Activated CD8-positive, alpha-beta memory T cell treated with anti-CD3 and anti-CD28 coated beads, Interleukin-2, amount 50 U/mL, for 1 hour (primary cell): ENCODE results near the gene VIPR2.
"Not testable (repeated sequence)": the region's sequence is repeated elsewhere in the genome, so short reads cannot be mapped to it uniquely, and the experiment has no call there.

Experiments used
- DNase-seq: peaks from one replicate; pipeline ENCODE4 v3.0.0-alpha.2; 2020; ENCODE audit errors: extremely low read depth

Gene VIPR2

GRCh38 chr7:159105832-159106811 lies 38.5 kb downstream of the VIPR2 start:
- no peak for DNase-seq

- DNase-seq: no peak
Observed at GRCh38 chr7:159105066-159105780, 39.4 kb downstream of the VIPR2 start.

DNA sequence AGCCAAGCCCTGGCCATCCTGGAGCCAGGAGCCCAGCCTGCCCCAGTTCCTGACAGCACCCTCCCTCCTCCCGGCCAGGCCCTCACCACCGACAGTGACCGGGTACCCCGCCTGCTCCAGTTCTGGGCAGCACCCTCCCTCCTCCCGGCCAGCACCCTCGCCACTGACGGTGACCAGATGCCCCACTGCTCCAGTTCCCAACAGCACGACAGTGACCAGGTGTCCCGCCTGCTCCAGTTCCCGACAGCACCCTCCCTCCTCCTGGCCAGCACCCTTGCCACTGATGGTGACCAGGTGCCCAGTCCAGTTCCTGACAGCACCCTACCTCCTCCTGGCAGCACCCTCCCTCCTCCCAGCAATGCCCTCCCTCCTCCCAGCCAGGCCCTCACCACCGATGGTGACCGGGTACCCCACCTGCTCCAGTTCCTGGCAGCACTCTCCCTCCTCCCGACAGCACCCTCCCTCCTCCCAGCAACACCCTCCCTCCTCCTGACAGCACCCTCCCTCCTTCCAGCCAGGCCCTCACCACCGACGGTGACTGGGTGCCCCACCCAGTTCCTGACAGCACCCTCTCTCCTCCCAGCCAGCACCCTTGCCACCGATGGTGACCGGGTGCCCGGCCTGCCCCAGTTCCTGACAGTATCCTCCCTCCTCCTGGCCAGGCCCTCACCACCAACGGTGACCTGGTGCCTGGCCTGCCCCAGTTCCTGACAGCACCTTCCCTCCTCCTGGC lies 40.3 kb downstream of the VIPR2 start:
- DNase-seq: no peak

DNA sequence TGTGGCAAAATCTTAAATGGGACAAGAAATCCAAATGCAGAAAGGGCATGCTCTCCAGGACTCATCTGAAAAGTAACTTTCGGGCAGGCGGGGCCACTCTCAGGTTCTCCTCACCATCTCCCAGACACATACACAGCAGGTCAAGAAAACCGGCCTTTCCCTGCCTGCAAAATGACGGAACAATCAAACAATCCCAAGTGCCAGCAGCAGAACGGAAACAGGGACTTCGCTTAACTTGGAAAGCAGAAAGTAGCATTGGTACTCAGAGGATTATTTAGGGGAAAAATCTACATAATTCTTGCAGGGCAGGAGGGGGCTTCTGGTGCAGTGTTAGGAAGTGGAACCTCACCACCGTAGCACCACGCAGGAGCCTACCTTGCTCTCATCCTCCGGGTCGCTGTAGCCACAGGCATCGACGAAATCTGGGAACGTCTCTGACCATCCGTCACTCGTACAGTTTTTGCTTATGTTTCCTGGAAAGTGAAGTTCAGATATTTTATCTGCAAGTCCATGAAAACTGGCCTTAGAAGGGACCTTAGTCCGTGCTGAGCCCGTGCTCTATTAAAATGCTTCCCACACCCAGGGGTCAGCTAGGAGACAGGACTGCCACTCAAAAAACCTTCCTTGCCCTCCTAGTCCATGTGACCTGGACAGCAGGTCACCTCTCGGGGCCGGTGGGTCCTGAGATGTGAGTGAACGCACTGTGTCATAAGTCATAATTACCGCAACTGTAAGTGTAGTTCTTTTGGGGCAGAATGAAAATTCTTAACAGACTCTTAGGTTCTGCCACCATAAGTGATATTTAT lies 41.1 kb downstream of the VIPR2 start:
- no peak for DNase-seq

DNA sequence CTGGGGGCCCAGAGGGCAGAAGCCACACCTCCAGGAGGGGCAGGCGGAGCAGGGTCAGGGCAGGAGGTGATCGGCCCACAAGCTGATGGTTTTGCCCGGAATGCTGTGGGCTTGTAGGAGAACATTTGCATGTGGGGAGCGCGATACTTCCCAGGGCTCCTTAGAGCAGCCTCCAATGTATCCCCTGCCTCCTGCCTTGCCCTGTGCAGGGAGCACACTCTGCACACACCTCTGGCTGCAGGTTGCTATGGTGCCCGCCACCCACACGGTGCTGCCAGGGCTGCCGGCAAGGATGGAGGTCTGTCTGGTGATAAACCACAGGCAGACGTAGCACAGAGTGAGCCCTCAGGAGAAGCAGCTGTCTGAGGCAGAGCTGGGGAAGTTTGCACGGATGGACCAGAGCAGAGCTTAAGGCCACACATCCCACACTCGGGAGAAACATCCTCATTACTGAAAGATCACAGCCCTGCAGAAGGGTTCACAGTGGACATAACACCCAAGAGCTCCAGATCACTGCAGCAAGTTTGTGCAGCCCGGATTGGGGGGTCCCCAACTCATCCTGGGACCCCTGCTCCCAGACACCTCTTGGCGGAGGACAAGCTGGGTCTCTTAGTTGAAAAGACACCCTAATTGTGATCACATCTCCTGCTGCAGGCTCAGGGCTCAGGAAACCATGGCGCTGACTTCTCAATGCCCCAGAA lies 41.8 kb downstream of the VIPR2 start:
- no peak for DNase-seq

- not testable (repeated sequence) for DNase-seq
Observed at GRCh38 chr7:159101661-159102091, 43.0 kb downstream of the VIPR2 start.

DNA sequence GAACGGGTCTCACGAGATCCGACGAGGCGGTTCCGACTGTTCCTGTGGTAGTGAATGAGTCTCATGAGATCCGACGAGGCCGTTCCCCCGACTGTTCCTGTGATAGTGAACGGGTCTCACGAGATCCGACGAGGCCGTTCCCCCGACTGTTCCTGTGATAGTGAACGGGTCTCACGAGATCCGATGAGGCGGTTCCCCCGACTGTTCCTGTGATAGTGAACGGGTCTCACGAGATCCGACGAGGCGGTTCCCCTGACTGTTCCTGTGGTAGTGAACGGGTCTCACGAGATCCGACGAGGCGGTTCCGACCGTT lies 43.6 kb downstream of the VIPR2 start:
- DNase-seq: not testable (repeated sequence)

DNA sequence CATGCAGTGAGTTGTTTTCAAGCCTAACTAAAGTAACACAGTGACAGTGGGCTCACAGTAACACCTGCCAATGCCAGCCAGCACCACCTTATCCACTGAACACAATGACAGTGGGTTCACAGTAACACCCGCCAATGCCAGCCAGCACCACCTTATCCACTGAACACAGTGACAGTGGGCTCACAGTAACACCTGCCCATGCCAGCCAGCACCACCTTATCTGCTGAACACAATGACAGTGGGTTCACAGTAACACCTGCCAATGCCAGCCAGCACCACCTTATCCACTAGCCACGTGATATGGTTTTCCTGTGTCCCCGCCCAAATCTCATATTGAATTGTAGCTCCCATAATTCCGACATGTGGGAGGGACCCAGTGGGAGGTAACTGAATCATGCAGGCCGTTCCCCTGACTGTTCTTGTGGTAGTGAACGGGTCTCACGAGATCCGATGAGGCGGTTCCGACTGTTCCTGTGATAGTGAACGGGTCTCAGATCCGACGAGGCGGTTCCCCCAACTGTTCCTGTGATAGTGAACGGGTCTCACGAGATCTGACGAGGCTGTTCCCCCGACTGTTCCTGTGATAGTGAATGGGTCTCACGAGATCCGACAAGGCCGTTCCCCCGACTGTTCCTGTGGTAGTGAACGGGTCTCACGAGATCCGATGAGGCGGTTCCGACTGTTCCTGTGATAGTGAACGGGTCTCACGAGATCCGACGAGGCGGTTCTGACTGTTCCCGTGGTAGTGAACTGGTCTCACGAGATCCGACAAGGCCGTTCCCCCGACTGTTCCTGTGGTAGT lies 44.2 kb downstream of the VIPR2 start:
- not testable (repeated sequence) for DNase-seq

GRCh38 chr7:159099711-159100231 lies 44.9 kb downstream of the VIPR2 start:
- no peak for DNase-seq

GRCh38 chr7:159098811-159099655 lies 45.6 kb downstream of the VIPR2 start:
- no peak for DNase-seq

- no peak for DNase-seq
Observed at GRCh38 chr7:159098424-159098786, 46.3 kb downstream of the VIPR2 start.

DNA sequence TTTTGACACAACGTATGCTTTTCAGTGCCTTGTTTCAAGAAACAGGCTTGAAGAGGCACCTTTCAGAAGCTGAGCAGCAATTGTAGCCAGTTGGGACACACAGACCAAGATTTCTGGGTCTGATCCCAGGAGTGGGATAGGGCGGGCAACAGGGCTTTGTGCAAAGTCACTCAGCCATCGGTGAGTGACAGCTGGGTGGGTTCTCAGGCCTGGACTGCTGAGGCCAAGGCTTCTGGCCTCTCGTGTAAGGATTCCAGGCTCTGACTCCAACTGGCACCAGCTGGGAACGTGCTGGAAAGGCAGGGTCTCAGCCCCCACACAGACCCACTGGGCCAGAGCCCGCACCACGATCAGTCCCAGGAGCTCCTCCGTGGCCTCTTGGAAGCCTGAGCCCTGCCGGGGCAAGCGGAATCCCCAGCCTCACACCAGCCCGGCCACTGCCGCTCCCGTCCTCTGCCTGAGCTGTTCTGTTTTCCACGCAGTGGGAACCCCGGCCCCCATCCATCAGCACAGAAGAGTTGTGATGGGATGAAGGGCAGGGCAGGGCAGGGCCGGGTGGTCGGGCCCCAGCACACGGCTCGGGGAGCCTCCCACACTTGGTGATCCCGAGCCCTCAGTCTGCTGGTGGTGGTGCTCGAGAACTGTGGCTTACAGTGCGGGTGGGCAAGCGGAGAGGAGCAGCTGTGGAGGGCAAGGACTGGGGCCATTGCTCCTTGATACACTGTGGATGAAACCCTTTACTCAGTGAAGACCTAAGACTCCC lies 46.8 kb downstream of the VIPR2 start:
- no peak for DNase-seq

DNA sequence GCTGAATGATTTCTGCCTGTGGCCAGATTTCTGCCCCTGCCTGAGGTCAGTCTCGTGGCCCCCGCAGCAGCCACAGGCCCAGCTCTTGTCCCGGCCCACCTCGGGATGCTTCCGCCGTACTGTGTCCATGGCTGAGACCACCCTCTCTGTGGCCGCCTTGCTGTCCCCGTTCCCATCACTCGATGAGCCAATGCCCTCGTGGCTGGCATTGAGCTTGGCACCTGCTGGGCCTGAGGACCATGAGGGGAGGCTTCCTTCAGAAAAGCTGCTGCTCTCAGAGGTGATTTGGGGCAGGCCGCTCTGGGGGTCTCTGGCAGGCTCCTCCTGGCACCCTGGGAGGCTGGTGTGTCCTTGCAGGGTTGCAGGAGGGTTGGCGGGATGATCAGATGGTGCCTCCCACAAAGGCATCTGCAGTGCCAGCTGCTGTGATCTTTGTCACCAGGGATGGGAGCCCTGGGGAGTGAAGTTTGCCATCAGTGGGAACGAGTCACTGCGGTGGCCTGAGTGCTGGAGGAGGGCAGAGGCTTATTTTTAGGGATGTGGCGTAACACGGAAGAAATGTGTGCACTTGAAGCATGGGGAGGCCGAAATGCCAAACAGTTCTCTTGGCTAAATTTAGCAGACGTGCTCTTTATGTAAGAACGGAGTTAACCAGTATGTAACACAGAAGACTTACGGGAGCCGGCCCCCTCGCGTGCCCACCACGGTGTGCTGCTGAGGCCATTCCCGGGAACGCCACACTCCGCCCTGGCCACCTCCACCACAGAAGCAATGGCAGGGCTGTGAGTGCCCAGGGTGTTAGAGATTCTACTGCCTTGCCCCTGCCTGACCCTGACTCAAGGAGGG lies 47.7 kb downstream of the VIPR2 start:
- no peak for DNase-seq

DNA sequence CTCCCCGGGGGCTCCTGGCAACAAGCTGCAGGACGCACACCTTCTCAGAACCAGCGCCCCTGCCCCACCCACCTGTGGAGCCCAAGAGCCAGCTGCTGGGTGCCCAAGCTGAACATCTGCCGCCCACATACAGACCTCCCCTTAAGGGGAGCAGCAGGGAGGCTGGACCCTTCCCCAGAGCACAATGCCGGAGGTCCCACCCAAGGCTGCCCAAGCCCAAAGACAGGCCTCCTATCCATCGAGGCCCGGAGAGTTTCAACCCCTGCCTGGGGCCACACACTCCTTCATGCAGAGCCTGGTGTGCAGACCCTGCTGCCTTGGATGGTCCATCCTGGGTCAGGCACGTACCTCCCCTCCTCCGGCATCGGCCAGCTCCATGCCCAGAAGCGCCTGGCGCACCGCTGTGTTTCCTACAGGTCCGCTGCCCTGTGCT lies 48.7 kb downstream of the VIPR2 start:
- DNase-seq: no peak

GRCh38 chr7:159094919-159095915 lies 49.5 kb downstream of the VIPR2 start:
- no peak for DNase-seq
